DND-41 (cell line): ENCODE measurements around the gene SLC38A10.

Experiments used
- ATAC-seq: fragments of 200-7000 bp; cut with Tn5 transposase; 3 replicates; pipeline ENCODE4 v1.9.1; 2021; ENCODE audit warnings: low read depth; ENCODE audit not compliant: insufficient read depth
- DNase-seq: peaks from one replicate; pipeline ENCODE4 v3.0.0-alpha.2; 2020
- H2AFZ ChIP-seq: 2 replicates; pipeline ENCODE4 v1.6.0; 2012; ENCODE audit warnings: low read depth, low read length
- H3K27ac ChIP-seq: 2 replicates; pipeline ENCODE4 v1.5.1; 2012; ENCODE audit warnings: low read length, inconsistent platforms
- H3K27me3 ChIP-seq: fragments of 200-600 bp; sonication (generic); 2 replicates; pipeline ENCODE4 v1.6.0; 2012; ENCODE audit warnings: low read length, mild to moderate bottlenecking, inconsistent platforms; ENCODE audit not compliant: insufficient read depth, poor library complexity
- H3K36me3 ChIP-seq: 2 replicates; pipeline ENCODE4 v1.5.1; 2012; ENCODE audit warnings: low read length, inconsistent platforms; ENCODE audit not compliant: insufficient read depth
- H3K4me1 ChIP-seq: 2 replicates; pipeline ENCODE4 v1.5.1; 2012; ENCODE audit warnings: mild to moderate bottlenecking, low read length; ENCODE audit not compliant: insufficient read depth
- H3K4me2 ChIP-seq: 2 replicates; pipeline ENCODE4 v1.6.0; 2012; ENCODE audit warnings: mild to moderate bottlenecking, moderate library complexity, low read length, inconsistent platforms; ENCODE audit not compliant: insufficient read depth
- H3K4me3 ChIP-seq, 2 experiments: fragments of 200-600 bp in 1 of 2; shearing (Covaris generic) in 1 of 2; 2 replicates each; pipeline ENCODE4 v1.5.1; 2012 to 2016; ENCODE audit warnings: inconsistent platforms in 2 of 2, low read length in 2 of 2, mild to moderate bottlenecking in 2 of 2, low read depth in 1 of 2, moderate library complexity in 1 of 2
- H3K79me2 ChIP-seq: 2 replicates; pipeline ENCODE4 v1.6.0; 2012; ENCODE audit warnings: low read length, inconsistent platforms; ENCODE audit not compliant: insufficient read depth
- H3K9ac ChIP-seq: 2 replicates; pipeline ENCODE4 v1.6.0; 2012; ENCODE audit warnings: low read depth, mild to moderate bottlenecking, inconsistent platforms, low read length, moderate library complexity
- H3K9me3 ChIP-seq: 2 replicates; pipeline ENCODE4 v1.5.1; 2012; ENCODE audit warnings: low read length, moderate library complexity, mild to moderate bottlenecking, inconsistent platforms; ENCODE audit not compliant: insufficient read depth, severe bottlenecking
- H4K20me1 ChIP-seq: 2 replicates; pipeline ENCODE4 v1.6.0; 2012; ENCODE audit warnings: low read length; ENCODE audit not compliant: insufficient read depth
- CTCF ChIP-seq: IDR thresholded peaks from 2 replicates; pipeline ENCODE4 v1.5.1; 2012; ENCODE audit warnings: borderline replicate concordance, low read length, moderate library complexity, mild to moderate bottlenecking; ENCODE audit not compliant: poor library complexity, severe bottlenecking; ENCODE audit errors: extremely low read depth
- EZH2 ChIP-seq: IDR thresholded peaks from 3 replicates; pipeline ENCODE4 v1.6.1; 2012; ENCODE audit warnings: borderline replicate concordance, low read depth, mild to moderate bottlenecking, moderate library complexity, low read length, inconsistent platforms; ENCODE audit not compliant: severe bottlenecking

Gene SLC38A10

DNA sequence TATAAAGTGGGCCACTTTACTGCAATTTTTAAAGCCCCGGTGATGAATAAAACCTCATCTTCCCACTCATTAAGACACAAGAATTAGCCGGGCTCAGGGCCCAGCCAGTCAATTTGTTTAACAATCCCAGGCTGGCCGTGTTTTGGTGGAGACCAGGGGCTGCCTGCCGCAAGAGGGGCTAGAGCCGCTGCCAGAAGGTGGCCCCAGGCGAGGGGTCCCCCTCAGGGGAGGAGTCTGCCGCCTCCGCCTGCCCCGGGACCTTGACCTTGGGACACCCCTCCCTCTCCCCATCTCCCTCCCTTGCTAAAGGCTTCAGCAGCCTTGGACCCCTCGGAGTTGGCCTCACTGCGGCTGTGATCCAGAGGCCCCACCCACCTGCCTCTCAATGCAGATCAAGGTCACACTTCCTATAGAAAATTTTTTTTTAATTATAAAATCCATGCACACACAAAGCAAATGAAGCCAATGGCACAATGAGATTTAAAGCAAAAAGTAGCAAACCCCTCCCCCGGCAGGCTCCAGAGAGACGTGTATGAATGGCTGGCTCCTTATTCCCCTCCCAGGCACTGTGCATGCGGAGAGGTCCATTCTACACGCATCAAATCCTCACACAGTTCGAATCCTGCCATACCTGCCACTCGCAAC, 23.0 kb upstream of the SLC38A10 start:
- ATAC-seq, result no peak
- Histone ChIP-seq H4K20me1 (no peaks in the 10 kb centered on the region), H3K9me3 (no peaks in the 10 kb centered on the region), H3K4me1 (no peaks in the 10 kb centered on the region), H3K36me3 (no peaks in the 10 kb centered on the region), H3K27me3 (no peaks in the 10 kb centered on the region), H3K27ac (no peak overlapping the region), H3K79me2 (no peaks in the 10 kb centered on the region), H2AFZ (no peak overlapping the region), H3K4me2 (no peak overlapping the region), H3K4me3 (no peak overlapping the region), H3K9ac (no peak overlapping the region)
- no peak for DNase-seq
- TF ChIP-seq EZH2 (no peak), CTCF (no peak)

DNA sequence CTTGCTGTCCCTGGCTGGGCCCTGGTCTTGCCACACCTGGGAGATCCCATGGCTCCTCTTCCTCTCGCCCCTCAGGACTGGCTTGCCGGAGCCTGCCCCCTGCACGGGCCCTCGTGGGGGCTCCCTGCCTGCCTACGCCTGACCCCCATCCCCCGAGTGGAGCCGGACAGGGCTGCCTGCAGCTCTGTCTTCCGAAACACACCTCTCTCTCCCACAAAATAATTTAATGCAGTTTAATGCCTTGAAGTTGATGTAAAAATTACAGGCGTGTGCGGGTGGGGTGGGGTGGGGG, 22.4 kb upstream of the SLC38A10 start:
- no peak overlapping the region for H3K9ac ChIP-seq
- no peak overlapping the region for H2AFZ ChIP-seq
- no peaks in the 10 kb centered on the region for H3K36me3 ChIP-seq
- no peaks in the 10 kb centered on the region for H3K27me3 ChIP-seq
- DNase-seq (no peak), ATAC-seq (no peak)
- TF ChIP-seq EZH2, result no peak
- TF ChIP-seq CTCF, result no peak
- no peaks in the 10 kb centered on the region for H4K20me1 ChIP-seq
- no peak overlapping the region for H3K4me2 ChIP-seq
- no peaks in the 10 kb centered on the region for H3K9me3 ChIP-seq
- H3K79me2 ChIP-seq, result no peaks in the 10 kb centered on the region
- H3K4me3 ChIP-seq, result no peak overlapping the region
- H3K4me1 ChIP-seq, result no peaks in the 10 kb centered on the region
- no peak overlapping the region for H3K27ac ChIP-seq

DNA sequence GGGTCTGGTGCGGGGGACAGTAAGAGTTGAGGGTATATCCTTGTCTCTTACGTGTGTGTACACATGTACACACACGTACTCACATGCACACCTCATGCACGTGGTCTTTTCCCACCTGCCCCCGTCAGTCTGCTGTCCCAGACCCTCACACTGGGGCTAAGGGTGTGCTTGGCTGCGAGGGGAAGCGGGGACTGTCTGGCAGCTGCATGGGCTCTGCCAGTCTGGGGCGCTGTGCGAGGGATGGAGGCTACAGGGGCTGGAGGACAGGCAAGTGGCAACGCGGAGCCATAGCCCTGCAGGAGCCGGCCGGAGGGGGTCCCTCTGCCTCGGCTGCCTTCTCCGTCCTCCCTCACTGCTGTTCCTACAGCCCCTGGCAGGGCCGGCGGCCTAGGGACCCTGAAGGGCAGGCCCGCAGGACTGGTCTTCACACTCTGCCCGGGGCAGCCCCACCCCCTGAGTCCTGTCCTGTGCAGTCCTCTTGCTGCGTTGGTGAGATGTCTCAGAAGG, 20.8 kb upstream of the SLC38A10 start:
- H3K79me2 ChIP-seq, result no peaks in the 10 kb centered on the region
- H3K4me1 ChIP-seq, result no peaks in the 10 kb centered on the region
- no peak overlapping the region for H2AFZ ChIP-seq
- no peak overlapping the region for H3K9ac ChIP-seq
- ATAC-seq (no peak), DNase-seq (no peak)
- no peaks in the 10 kb centered on the region for H3K36me3 ChIP-seq
- H3K9me3 ChIP-seq, result no peaks in the 10 kb centered on the region
- H3K4me2 ChIP-seq, result no peak overlapping the region
- H4K20me1 ChIP-seq, result 0 out of 2 replicates have a peak, but pooled peaks cover 4% of the 10 kb centered on the region
- TF ChIP-seq EZH2 (no peak), CTCF (no peak)
- no peaks in the 10 kb centered on the region for H3K27me3 ChIP-seq
- no peak overlapping the region for H3K4me3 ChIP-seq
- no peak overlapping the region for H3K27ac ChIP-seq

- H3K4me1 ChIP-seq, result no peaks in the 10 kb centered on the region
- H3K36me3 ChIP-seq, result no peaks in the 10 kb centered on the region
- H3K4me3 ChIP-seq, result no peak overlapping the region
- no peaks in the 10 kb centered on the region for H3K27me3 ChIP-seq
- no peak overlapping the region for H3K27ac ChIP-seq
- H2AFZ ChIP-seq, result no peak overlapping the region
- H3K4me2 ChIP-seq, result no peak overlapping the region
- TF ChIP-seq EZH2, result no peak
- TF ChIP-seq CTCF, result no peak
- ATAC-seq (no peak), DNase-seq (no peak)
- H3K79me2 ChIP-seq, result no peaks in the 10 kb centered on the region
- no peaks in the 10 kb centered on the region for H3K9me3 ChIP-seq
- H4K20me1 ChIP-seq, result 0 out of 2 replicates have a peak, but pooled peaks cover 5% of the 10 kb centered on the region
- H3K9ac ChIP-seq, result no peak overlapping the region
These were observed 20.2 kb upstream of the SLC38A10 start for GRCh38 chr17:81315129-81315884.
